GM23338 (cell line): ENCODE results near the gene RAB5B. TPM values are rescaled to one million over a fixed set of nuclear protein-coding genes. Genes with fewer than 3 reads are reported as not detected.
A peak's percentile ranks its signal among the peaks of the same experiment; 100 is the strongest.

ENCODE experiments used
- ATAC-seq: fragments of 200-7000 bp; cut with Tn5 transposase; 3 replicates; pipeline ENCODE4 v1.9.1; 2020
- DNase-seq: peaks from one replicate; pipeline ENCODE4 v3.0.0-alpha.2; 2015; ENCODE audit warnings: low spot score
- H2AFZ ChIP-seq: fragments of 200-600 bp; sonication (generic); 2 replicates; pipeline ENCODE4 v1.8.0; 2016; ENCODE audit warnings: antibody characterized with exemption, mild to moderate bottlenecking, moderate library complexity
- H3F3A ChIP-seq: fragments of 200-600 bp; sonication (generic); replicated peaks from 2 replicates; pipeline ENCODE4 v1.8.0; 2017; ENCODE audit warnings: antibody characterized with exemption, mixed run types, low read depth
- H3K27ac ChIP-seq: fragments of 200-600 bp; sonication (generic); 2 replicates; pipeline ENCODE4 v1.6.1; 2016; ENCODE audit warnings: low read depth
- H3K27me3 ChIP-seq: fragments of 200-600 bp; sonication (generic); 2 replicates; pipeline ENCODE4 v1.8.0; 2016; ENCODE audit warnings: mild to moderate bottlenecking, mixed run types, moderate library complexity; ENCODE audit not compliant: insufficient read depth
- H3K36me3 ChIP-seq: fragments of 200-600 bp; sonication (generic); 2 replicates; pipeline ENCODE4 v1.8.0; 2016; ENCODE audit warnings: mild to moderate bottlenecking; ENCODE audit not compliant: insufficient read depth
- H3K4me1 ChIP-seq: fragments of 200-600 bp; sonication (generic); 2 replicates; pipeline ENCODE4 v1.8.0; 2016; ENCODE audit warnings: mild to moderate bottlenecking, moderate library complexity; ENCODE audit not compliant: insufficient read depth
- H3K4me2 ChIP-seq: fragments of 200-600 bp; sonication (generic); 2 replicates; pipeline ENCODE4 v1.7.1; 2017; ENCODE audit warnings: mixed run types
- H3K4me3 ChIP-seq: fragments of 200-600 bp; sonication (generic); 2 replicates; pipeline ENCODE4 v1.6.1; 2016; ENCODE audit warnings: mixed run types
- H3K79me2 ChIP-seq: fragments of 200-600 bp; sonication (generic); replicated peaks from 2 replicates; pipeline ENCODE4 v1.8.0; 2017; ENCODE audit warnings: mild to moderate bottlenecking; ENCODE audit not compliant: insufficient read depth
- H3K9me2 ChIP-seq: fragments of 200-600 bp; sonication (generic); 2 replicates; pipeline ENCODE4 v1.8.0; 2017; ENCODE audit not compliant: insufficient read depth
- H4K20me1 ChIP-seq: fragments of 200-600 bp; sonication (generic); replicated peaks from 2 replicates; pipeline ENCODE4 v1.8.0; 2017; ENCODE audit warnings: mild to moderate bottlenecking; ENCODE audit not compliant: insufficient read depth
- H3K27ac Mint-ChIP-seq: 2 replicates; pipeline ENCODE4 v1.8.0; 2020; ENCODE audit warnings: inconsistent platforms, mild to moderate bottlenecking, moderate library complexity, mixed read lengths
- H3K27me3 Mint-ChIP-seq: 3 replicates; pipeline ENCODE4 v1.8.0; 2022; ENCODE audit warnings: low read depth, mild to moderate bottlenecking, moderate library complexity, mixed read lengths, inconsistent platforms; ENCODE audit not compliant: insufficient read depth, poor library complexity
- H3K36me3 Mint-ChIP-seq: 3 replicates; pipeline ENCODE4 v1.8.0; 2021; ENCODE audit warnings: low read depth, mild to moderate bottlenecking, inconsistent platforms, moderate library complexity, mixed read lengths
- H3K4me1 Mint-ChIP-seq: 3 replicates; pipeline ENCODE4 v1.8.0; 2020; ENCODE audit warnings: mild to moderate bottlenecking, inconsistent platforms, mixed read lengths
- H3K4me3 Mint-ChIP-seq: 3 replicates; pipeline ENCODE4 v1.8.0; 2021; ENCODE audit warnings: moderate library complexity, mild to moderate bottlenecking, inconsistent platforms, mixed read lengths
- H3K9me3 Mint-ChIP-seq: 3 replicates; pipeline ENCODE4 v1.8.0; 2020; ENCODE audit warnings: moderate library complexity, mild to moderate bottlenecking, inconsistent platforms, mixed read lengths
- CREB1 ChIP-seq: fragments of 250-450 bp; sonication (Bioruptor Pico); IDR thresholded peaks from 2 replicates; pipeline ENCODE4 v1.5.0; 2020; ENCODE audit warnings: low read depth, mild to moderate bottlenecking, moderate library complexity
- EZH2 ChIP-seq: fragments of 200-600 bp; sonication (generic); IDR thresholded peaks from one replicate; pipeline ENCODE4 v1.8.0; 2017; ENCODE audit warnings: antibody characterized with exemption, mild to moderate bottlenecking, low read depth; ENCODE audit not compliant: unreplicated experiment
- EZH2phosphoT487 ChIP-seq: fragments of 200-600 bp; sonication (generic); IDR thresholded peaks from one replicate; pipeline ENCODE4 v1.8.1; 2018; ENCODE audit warnings: antibody characterized with exemption; ENCODE audit not compliant: unreplicated experiment
- JUNB ChIP-seq: IDR thresholded peaks from one replicate; pipeline ENCODE4 v1.6.1; 2016; ENCODE audit warnings: antibody characterized with exemption; ENCODE audit not compliant: unreplicated experiment
- NANOG ChIP-seq: IDR thresholded peaks from 2 replicates; pipeline ENCODE4 v1.6.1; 2016; ENCODE audit warnings: antibody characterized with exemption, borderline replicate concordance
- POLR2AphosphoS5 ChIP-seq: IDR thresholded peaks from 2 replicates; pipeline ENCODE4 v1.6.1; 2016; ENCODE audit warnings: antibody characterized with exemption, low read depth
- STAT1 ChIP-seq: IDR thresholded peaks from one replicate; pipeline ENCODE4 v1.6.1; 2016; ENCODE audit warnings: antibody characterized with exemption; ENCODE audit not compliant: unreplicated experiment
- ZNF114 ChIP-seq: fragments of 250-450 bp; sonication (Bioruptor Pico); IDR thresholded peaks from 2 replicates; pipeline ENCODE4 v1.5.0; 2020; ENCODE audit warnings: mild to moderate bottlenecking, moderate library complexity
- ZNF331 ChIP-seq: fragments of 250-450 bp; sonication (Bioruptor Pico); IDR thresholded peaks from 2 replicates; pipeline ENCODE4 v1.5.0; 2020; ENCODE audit warnings: low read depth, mild to moderate bottlenecking, moderate library complexity
- polyA plus RNA-seq: library from polyadenylated mRNA; unstranded; fragments of >200 nt; fragmentation: Nextera tagmentation; extraction: Ambion mirVana; gene quantifications from 2 replicates; pipeline ENCODE4 v1.2.1, GENCODE V29; 2016
- total RNA-seq: library from RNA; depleted of rRNA; stranded (reverse); fragments of >200 nt; shearing (Covaris generic); gene quantifications from 2 replicates; pipeline ENCODE4 v1.2.3, GENCODE V29; 2014
- TF ChIP-seq, protein P1 (sequence below), 2 experiments: fragments of 200-600 bp in 1 of 2; sonication (generic) in 1 of 2; conservative IDR thresholded peaks; 2 replicates each; pipeline versions ENCODE4 v1.5.1 to v1.6.1; 2016 to 2017; ENCODE audit warnings: antibody characterized with exemption in 2 of 2, low read depth in 2 of 2, mild to moderate bottlenecking in 2 of 2, moderate library complexity in 1 of 2
- TF ChIP-seq, protein P2 (sequence below): IDR thresholded peaks from one replicate; pipeline ENCODE4 v1.6.1; 2018; ENCODE audit warnings: antibody characterized with exemption; ENCODE audit not compliant: unreplicated experiment
- TF ChIP-seq, protein P3 (sequence below): IDR thresholded peaks from 2 replicates; pipeline ENCODE4 v1.6.1; 2016; ENCODE audit warnings: antibody characterized with exemption

RAB5B gene
- total and polyA plus RNA-seq, 2 experiments from 2014 or later = 19.7 to 46.5 TPM

DNA sequence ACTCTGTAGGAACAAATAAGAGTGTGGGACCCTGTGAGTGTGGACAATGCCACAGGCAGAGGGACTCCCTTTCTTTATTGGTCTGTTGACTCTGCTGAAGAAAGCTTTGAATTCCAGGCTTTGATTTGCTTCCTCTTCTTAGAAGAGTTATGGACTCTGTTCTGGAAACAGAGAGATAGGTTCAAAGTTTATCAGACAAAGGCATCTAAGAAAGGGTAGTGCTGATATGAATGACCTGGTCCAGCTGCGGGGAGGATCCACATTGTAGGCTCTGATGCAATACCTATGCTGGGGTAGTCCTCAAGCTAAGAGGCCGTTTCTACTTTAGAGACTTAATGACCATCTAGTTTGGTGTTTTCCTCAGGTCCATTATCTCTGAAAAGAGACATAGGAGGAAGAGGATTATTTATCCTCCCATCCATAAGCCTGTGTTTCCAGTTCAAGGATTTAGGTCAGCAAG lies 36.3 kb downstream of the RAB5B start:
- Histone ChIP-seq H3K9me2 (no peaks in the 10 kb centered on the region), H3K4me3 (no peak overlapping the region), H3K4me1 (peaks cover 5% of the 10 kb centered on the region), H3K79me2 (no peaks in the 10 kb centered on the region), H3K27ac (no peak overlapping the region), H3K4me2 (no peak overlapping the region), H3F3A (0 out of 2 replicates have a peak, but pooled peaks cover 12% of the 10 kb centered on the region), H3K36me3 (no peaks in the 10 kb centered on the region), H4K20me1 (no peaks in the 10 kb centered on the region), H2AFZ (no peak overlapping the region), H3K27me3 (no peaks in the 10 kb centered on the region)
- Mint-ChIP-seq H3K4me1 (peaks cover 9% of the 10 kb centered on the region), H3K27ac (0 out of 2 replicates have a peak overlapping the region, but pooled peaks have one; percentile 7), H3K4me3 (no peak overlapping the region), H3K27me3 (peaks cover 17% of the 10 kb centered on the region), H3K36me3 (peaks cover 5% of the 10 kb centered on the region; the same call in 2 of the 3 replicates), H3K9me3 (no peaks in the 10 kb centered on the region)
- DNase-seq (no peak), ATAC-seq (no peak)
- TF ChIP-seq, protein P1, sequence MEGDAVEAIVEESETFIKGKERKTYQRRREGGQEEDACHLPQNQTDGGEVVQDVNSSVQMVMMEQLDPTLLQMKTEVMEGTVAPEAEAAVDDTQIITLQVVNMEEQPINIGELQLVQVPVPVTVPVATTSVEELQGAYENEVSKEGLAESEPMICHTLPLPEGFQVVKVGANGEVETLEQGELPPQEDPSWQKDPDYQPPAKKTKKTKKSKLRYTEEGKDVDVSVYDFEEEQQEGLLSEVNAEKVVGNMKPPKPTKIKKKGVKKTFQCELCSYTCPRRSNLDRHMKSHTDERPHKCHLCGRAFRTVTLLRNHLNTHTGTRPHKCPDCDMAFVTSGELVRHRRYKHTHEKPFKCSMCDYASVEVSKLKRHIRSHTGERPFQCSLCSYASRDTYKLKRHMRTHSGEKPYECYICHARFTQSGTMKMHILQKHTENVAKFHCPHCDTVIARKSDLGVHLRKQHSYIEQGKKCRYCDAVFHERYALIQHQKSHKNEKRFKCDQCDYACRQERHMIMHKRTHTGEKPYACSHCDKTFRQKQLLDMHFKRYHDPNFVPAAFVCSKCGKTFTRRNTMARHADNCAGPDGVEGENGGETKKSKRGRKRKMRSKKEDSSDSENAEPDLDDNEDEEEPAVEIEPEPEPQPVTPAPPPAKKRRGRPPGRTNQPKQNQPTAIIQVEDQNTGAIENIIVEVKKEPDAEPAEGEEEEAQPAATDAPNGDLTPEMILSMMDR (conservative IDR thresholded peaks at IDR 0.05; ENCODE audit: low read depth in 2 of 2) = no peak
- TF ChIP-seq EZH2 = no peak

DNA sequence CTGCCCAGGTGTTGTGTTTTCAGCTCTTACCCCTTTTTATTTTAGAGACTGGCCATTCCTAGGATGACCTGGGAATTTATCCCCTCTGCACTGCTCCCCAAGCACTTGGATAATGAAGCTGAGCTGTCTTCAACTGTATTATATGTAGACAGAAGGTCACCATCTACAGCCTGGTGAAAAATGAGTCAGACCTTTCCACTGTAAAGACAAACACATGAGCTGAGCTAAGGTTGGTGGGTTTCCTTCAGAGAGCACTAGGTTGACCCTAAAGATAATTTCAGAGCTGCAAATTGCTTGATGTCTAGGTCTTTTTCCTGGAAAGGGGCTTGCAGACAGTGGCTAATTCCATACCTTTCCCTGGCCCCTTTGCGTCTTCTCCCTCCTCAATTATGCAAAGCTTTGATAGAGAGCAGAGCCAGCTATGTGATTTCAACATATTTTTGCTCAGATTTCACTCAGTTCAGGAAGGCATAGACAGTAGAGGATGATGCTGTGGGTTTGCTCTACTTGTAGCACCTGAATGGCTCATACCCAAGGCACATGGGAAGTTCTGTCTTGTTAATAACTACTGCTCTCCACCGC lies 37.7 kb downstream of the RAB5B start:
- H3K4me2 ChIP-seq = no peak overlapping the region
- no peaks in the 10 kb centered on the region for H3K36me3 ChIP-seq
- H3K79me2 ChIP-seq = no peaks in the 10 kb centered on the region
- DNase-seq (no peak), ATAC-seq (no peak)
- Mint-ChIP-seq H3K27me3 (peaks cover 14% of the 10 kb centered on the region), H3K4me3 (no peak overlapping the region), H3K4me1 (peaks cover 9% of the 10 kb centered on the region), H3K36me3 (peaks cover 5% of the 10 kb centered on the region; the same call in 1 of the 3 replicates), H3K9me3 (no peaks in the 10 kb centered on the region), H3K27ac (no peak overlapping the region)
- 0 out of 2 replicates have a peak, but pooled peaks cover 7% of the 10 kb centered on the region for H3F3A ChIP-seq
- no peak overlapping the region for H2AFZ ChIP-seq
- H3K9me2 ChIP-seq = no peaks in the 10 kb centered on the region
- H4K20me1 ChIP-seq = no peaks in the 10 kb centered on the region
- no peak overlapping the region for H3K4me3 ChIP-seq
- H3K27ac ChIP-seq = no peak overlapping the region
- peaks cover 5% of the 10 kb centered on the region for H3K4me1 ChIP-seq
- no peaks in the 10 kb centered on the region for H3K27me3 ChIP-seq
- TF ChIP-seq, protein P2, sequence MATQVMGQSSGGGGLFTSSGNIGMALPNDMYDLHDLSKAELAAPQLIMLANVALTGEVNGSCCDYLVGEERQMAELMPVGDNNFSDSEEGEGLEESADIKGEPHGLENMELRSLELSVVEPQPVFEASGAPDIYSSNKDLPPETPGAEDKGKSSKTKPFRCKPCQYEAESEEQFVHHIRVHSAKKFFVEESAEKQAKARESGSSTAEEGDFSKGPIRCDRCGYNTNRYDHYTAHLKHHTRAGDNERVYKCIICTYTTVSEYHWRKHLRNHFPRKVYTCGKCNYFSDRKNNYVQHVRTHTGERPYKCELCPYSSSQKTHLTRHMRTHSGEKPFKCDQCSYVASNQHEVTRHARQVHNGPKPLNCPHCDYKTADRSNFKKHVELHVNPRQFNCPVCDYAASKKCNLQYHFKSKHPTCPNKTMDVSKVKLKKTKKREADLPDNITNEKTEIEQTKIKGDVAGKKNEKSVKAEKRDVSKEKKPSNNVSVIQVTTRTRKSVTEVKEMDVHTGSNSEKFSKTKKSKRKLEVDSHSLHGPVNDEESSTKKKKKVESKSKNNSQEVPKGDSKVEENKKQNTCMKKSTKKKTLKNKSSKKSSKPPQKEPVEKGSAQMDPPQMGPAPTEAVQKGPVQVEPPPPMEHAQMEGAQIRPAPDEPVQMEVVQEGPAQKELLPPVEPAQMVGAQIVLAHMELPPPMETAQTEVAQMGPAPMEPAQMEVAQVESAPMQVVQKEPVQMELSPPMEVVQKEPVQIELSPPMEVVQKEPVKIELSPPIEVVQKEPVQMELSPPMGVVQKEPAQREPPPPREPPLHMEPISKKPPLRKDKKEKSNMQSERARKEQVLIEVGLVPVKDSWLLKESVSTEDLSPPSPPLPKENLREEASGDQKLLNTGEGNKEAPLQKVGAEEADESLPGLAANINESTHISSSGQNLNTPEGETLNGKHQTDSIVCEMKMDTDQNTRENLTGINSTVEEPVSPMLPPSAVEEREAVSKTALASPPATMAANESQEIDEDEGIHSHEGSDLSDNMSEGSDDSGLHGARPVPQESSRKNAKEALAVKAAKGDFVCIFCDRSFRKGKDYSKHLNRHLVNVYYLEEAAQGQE = no peak
- TF ChIP-seq CREB1 (CRISPR knock-in tag) (no peak), JUNB (no peak), POLR2AphosphoS5 (no peak), ZNF331 (CRISPR knock-in tag) (no peak), STAT1 (no peak), EZH2 (no peak), ZNF114 (no peak), EZH2phosphoT487 (no peak), NANOG (no peak)
- TF ChIP-seq, protein P1 (conservative IDR thresholded peaks at IDR 0.05; ENCODE audit: low read depth in 2 of 2) = no peak
- TF ChIP-seq, protein P3, sequence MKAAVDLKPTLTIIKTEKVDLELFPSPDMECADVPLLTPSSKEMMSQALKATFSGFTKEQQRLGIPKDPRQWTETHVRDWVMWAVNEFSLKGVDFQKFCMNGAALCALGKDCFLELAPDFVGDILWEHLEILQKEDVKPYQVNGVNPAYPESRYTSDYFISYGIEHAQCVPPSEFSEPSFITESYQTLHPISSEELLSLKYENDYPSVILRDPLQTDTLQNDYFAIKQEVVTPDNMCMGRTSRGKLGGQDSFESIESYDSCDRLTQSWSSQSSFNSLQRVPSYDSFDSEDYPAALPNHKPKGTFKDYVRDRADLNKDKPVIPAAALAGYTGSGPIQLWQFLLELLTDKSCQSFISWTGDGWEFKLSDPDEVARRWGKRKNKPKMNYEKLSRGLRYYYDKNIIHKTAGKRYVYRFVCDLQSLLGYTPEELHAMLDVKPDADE = no peak
